Effector memory CD4-positive, alpha-beta T cell (primary cell): ENCODE measurements around the gene DDX6.
"Not testable (repeated sequence)": the region's sequence is repeated elsewhere in the genome, so short reads cannot be mapped to it uniquely, and the experiment has no call there.

Experiments used
- DNase-seq, 3 donors: peaks; one replicate each; pipeline ENCODE4 v3.0.0-alpha.2; 2020
- H3K27ac ChIP-seq: 2 replicates; pipeline ENCODE4 v1.7.0; 2013; ENCODE audit warnings: mild to moderate bottlenecking, low read length, moderate library complexity; ENCODE audit not compliant: insufficient read depth, poor library complexity, severe bottlenecking
- H3K27me3 ChIP-seq: replicated peaks from 2 replicates; pipeline ENCODE4 v1.7.0; 2013; ENCODE audit warnings: mild to moderate bottlenecking, low read length; ENCODE audit not compliant: insufficient read depth, control insufficient read depth, poor library complexity, severe bottlenecking
- H3K36me3 ChIP-seq: 2 replicates; pipeline ENCODE4 v1.7.0; 2013; ENCODE audit warnings: mild to moderate bottlenecking, low read length, moderate library complexity; ENCODE audit not compliant: control insufficient read depth, insufficient read depth
- H3K4me1 ChIP-seq: 2 replicates; pipeline ENCODE4 v1.7.0; 2013; ENCODE audit warnings: low read length, mild to moderate bottlenecking; ENCODE audit not compliant: control insufficient read depth, insufficient read depth, poor library complexity, severe bottlenecking
- H3K4me3 ChIP-seq: 2 replicates; pipeline ENCODE4 v1.7.0; 2013; ENCODE audit warnings: low read length, low read depth, mild to moderate bottlenecking; ENCODE audit not compliant: insufficient read depth, poor library complexity, severe bottlenecking
- H3K9me3 ChIP-seq: 2 replicates; pipeline ENCODE4 v1.7.0; 2013; ENCODE audit warnings: mild to moderate bottlenecking, low read length, moderate library complexity; ENCODE audit not compliant: control insufficient read depth

DDX6 gene

DNA sequence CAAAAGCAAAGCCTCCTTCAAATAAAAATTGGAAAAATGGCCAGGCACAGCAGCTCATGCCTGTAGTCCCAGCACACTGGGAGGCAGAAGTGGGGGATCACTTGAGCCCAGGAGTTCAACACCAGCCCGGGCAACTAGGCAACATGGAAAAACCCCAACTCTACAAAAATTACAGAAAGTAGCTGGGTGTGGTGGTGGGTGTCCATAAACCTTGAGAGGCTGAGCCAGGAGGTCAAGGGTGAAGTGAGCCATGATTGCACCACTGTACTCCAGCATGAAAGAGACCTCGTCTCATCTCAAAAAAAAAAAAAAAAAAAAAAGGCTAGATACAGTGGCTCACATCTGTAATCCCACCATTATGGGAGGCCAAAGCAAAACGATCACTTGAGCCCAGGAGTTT is 22.3 kb downstream of the DDX6 start:
- peaks cover 47% of the 10 kb centered on the region for H3K36me3 ChIP-seq
- H3K27me3 ChIP-seq, result no peaks in the 10 kb centered on the region
- H3K4me1 ChIP-seq, result peaks cover 16% of the 10 kb centered on the region
- no peak for DNase-seq
- no peak overlapping the region for H3K4me3 ChIP-seq
- no peak overlapping the region for H3K27ac ChIP-seq
- H3K9me3 ChIP-seq, result no peaks in the 10 kb centered on the region

DNA sequence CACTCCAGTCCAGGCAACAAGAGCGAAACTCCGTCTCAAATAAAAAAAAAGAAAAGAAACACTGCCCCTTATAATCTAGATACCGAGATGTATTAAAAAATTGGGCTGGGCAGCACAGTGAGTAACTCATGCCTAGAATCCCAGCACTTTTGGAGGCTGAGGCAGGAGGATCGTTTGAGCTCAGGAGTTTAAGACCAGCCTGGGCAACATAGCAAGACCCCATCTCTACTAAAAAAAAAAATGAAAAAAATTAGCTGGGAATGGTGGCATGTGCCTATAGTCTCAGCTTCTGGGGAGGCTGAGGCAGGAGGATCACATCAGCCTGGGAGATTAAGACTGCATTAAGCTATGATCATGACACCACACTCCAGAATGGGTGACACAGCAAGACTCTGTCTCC is 24.9 kb downstream of the DDX6 start:
- Histone ChIP-seq H3K4me1 (peaks cover 8% of the 10 kb centered on the region), H3K27ac (no peak overlapping the region), H3K9me3 (no peaks in the 10 kb centered on the region), H3K4me3 (no peak overlapping the region), H3K27me3 (no peaks in the 10 kb centered on the region), H3K36me3 (peaks cover 65% of the 10 kb centered on the region)
- DNase-seq, result no peak

DNA sequence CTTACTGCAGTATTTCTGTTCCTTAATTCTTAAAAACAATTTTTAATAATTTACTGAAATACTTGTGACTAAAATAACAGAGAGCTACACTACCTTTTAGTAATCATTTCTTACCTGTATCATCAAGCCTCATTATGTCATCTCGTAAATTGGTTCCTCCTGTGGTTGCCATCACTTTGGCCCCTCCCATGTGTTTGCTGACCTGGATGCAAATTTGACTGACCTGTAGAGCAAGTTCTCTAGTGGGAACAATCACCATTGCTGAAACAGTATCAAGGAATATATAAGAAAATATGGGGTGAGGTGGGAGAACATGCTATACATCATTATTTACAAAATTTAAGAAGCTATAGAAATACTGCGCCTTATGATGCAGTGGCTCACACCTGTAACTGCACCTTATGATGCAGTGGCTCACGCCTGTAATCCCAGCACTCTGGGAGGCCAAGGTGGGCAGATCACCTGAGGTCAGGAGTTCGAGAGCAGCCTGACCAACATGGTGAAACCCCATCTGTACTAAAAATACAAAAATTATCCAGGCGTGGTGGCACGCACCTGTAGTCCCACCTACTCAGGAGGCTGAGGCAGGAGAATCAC is 25.8 kb downstream of the DDX6 start:
- not testable (repeated sequence) for H3K27ac ChIP-seq, H3K9me3 ChIP-seq, H3K4me1 ChIP-seq, DNase-seq, H3K27me3 ChIP-seq, H3K4me3 ChIP-seq
- peaks cover 69% of the 10 kb centered on the region for H3K36me3 ChIP-seq

DNA sequence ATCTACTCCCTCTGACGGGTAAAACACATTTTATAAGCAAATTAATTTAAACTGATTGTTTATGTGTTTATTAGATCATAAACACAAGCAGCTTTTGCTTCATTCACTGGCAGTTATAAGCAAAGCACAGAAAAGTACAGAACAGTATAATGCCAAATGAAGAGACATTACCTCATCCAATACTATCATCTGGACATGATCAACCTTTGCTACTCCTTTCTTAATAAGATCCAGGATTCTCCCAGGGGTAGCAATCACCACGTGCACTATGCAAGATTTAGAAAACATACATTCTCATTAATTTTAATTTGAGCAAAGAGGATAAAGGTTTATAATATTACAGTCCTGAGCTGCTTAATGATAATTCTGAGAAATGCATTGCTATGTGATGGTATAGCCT is 27.9 kb downstream of the DDX6 start:
- no peak for DNase-seq
- peaks cover 84% of the 10 kb centered on the region for H3K36me3 ChIP-seq
- H3K27ac ChIP-seq, result no peak overlapping the region
- no peaks in the 10 kb centered on the region for H3K4me1 ChIP-seq
- H3K27me3 ChIP-seq, result no peaks in the 10 kb centered on the region
- H3K4me3 ChIP-seq, result no peak overlapping the region
- no peaks in the 10 kb centered on the region for H3K9me3 ChIP-seq

DNA sequence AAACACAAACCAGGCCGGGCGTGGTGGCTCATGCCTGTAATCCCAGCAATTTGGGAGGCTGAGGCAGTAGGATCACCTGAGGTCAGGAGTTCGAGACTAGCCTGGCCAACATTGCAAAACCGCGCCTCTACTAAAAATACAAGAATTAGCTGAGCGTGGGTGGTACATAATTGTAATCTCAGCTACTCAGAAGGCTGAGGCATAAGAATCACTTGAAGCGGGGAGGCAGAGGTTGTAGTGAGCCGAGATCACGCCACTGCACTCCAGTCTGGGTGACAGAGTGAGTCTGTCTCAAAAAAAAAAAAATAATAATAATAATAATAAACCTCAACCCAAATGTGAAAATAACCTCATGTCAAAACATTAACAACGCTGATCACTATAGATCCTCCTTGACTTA is 29.0 kb downstream of the DDX6 start:
- H3K36me3 ChIP-seq, result peaks cover 83% of the 10 kb centered on the region
- H3K9me3 ChIP-seq, result not testable (repeated sequence)

DNA sequence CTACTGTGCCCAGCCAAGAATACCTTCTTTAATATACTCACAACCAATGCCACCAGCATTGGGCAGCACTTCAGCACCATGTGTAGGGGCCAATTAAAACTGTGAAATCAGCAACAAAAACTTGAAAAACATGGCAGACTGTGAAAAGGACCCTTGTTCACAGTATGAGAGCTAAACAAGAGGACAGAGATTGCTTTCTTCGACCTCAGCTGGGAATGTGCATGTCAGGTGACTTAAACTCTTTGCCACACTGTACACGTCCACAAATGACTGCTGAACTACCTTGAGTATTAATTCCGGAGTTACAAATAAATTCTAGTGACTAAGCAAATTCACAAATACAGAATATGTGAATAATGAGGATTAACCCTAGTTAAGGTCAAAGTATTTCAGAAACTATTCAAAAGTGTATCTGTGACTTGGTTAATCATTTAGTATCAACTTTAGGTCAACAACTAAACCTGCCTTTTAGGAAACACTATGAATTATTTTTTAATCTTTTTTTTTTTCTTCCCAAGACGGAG is 33.0 kb downstream of the DDX6 start:
- Histone ChIP-seq H3K4me3 (no peak overlapping the region), H3K36me3 (peaks cover 93% of the 10 kb centered on the region), H3K27me3 (no peaks in the 10 kb centered on the region), H3K9me3 (no peaks in the 10 kb centered on the region), H3K4me1 (no peaks in the 10 kb centered on the region), H3K27ac (no peak overlapping the region)
- DNase-seq, result no peak

More for the DNA sequence above, 29.0 kb downstream of the DDX6 start:
- not testable (repeated sequence) for H3K27me3 ChIP-seq, H3K4me1 ChIP-seq, H3K27ac ChIP-seq, DNase-seq, H3K4me3 ChIP-seq

DNA sequence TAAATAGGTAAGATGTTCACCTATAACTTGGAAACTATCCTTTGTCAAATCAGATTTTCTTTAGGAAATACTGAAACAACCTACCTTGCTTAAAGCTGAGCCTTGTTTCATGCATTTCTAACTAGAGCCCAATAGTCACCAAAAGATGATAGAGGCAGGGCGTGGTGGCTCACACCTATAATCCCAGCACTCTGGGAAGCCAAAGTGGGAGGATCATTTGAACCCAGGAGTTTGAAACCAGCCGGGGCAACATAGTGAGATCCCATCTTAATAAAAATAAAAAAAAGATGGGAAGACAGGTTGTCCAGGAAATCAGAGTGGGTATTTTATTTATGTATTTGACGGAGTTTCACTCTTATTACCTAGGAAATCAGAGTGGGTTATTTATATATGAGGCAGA is 38.3 kb downstream of the DDX6 start:
- DNase-seq, result no peak
- Histone ChIP-seq H3K36me3 (peaks cover 87% of the 10 kb centered on the region), H3K4me1 (no peaks in the 10 kb centered on the region), H3K27ac (no peak overlapping the region), H3K9me3 (no peaks in the 10 kb centered on the region), H3K27me3 (no peaks in the 10 kb centered on the region), H3K4me3 (no peak overlapping the region)

DNA sequence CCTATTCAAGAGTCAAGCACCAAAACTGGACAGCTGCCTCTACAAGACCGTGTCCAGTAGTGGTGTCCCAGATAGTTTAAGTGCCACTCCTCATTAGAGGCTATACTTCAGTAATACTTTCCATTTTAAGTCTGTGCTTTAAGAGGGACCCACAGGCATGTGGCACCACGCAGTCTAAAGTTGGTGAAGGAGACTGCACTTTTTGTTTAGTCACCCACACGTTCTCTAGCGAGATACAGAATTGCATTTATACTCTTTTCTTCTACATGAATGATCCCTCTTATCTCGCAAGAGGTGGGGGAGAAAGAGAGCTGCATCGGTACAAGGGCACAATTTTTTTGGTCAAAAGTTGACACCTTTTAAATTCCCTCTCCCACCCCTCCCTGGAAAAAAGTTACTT is 41.5 kb downstream of the DDX6 start:
- no peak for DNase-seq
- H3K27ac ChIP-seq, result no peak overlapping the region

DNA sequence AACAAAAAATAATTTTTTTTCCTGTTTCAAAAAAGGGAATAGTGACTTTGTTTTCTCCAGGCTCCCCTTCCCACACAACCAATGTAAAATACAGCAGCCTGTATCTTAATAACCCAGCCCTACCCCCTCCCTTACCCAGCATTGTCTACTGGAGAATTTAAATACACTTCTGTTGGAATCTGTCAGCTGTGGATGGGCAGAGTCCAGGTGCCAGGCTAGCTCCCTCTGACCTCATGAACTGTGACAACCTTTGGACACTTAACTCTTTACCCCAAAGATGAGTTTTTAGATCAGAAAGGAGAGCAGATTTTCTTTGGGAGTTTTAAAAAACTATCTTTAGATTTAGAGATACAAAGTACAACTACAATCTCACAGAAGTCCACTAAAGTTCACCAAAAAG is 42.9 kb downstream of the DDX6 start:
- no peak overlapping the region for H3K27ac ChIP-seq
- H3K4me1 ChIP-seq, result no peaks in the 10 kb centered on the region
- H3K36me3 ChIP-seq, result peaks cover 46% of the 10 kb centered on the region
- DNase-seq, result no peak
- no peak overlapping the region for H3K4me3 ChIP-seq
- H3K27me3 ChIP-seq, result no peaks in the 10 kb centered on the region
- no peaks in the 10 kb centered on the region for H3K9me3 ChIP-seq

More for the DNA sequence above, 41.5 kb downstream of the DDX6 start:
- H3K4me1 ChIP-seq, result no peaks in the 10 kb centered on the region
- peaks cover 56% of the 10 kb centered on the region for H3K36me3 ChIP-seq
- H3K27me3 ChIP-seq, result no peaks in the 10 kb centered on the region
- H3K4me3 ChIP-seq, result no peak overlapping the region
- H3K9me3 ChIP-seq, result no peaks in the 10 kb centered on the region

DNA sequence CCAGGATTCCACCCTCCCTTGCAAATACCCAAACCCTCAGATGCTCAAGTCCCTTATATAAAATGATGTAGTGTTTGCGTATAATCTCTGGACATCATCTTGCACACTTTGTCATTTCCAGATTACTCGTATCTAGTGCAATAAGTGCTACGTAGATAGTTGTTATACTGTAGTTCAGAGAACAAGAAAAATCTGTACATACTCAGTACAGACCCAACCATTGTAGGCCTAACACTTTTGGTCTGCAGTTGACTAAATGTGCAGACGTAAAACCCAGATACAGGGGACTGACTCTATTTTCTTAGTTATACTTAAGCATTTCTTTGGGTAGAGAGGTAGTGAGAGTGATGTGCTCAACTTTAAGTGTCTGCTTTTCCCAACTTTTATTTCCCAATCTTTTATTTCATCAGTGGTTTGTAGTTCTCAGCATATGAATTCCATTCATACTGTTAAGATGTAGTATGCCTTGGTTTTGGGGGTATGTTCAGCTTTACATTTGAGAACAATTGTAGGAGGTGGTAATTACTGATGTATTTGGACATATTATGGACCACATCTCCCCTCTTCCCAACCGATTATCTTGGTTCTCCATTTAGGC is 43.9 kb downstream of the DDX6 start:
- H3K27ac ChIP-seq, result no peak overlapping the region
- no peaks in the 10 kb centered on the region for H3K27me3 ChIP-seq
- peaks cover 36% of the 10 kb centered on the region for H3K36me3 ChIP-seq
- H3K4me1 ChIP-seq, result no peaks in the 10 kb centered on the region
- H3K4me3 ChIP-seq, result no peak overlapping the region
- no peak for DNase-seq
- H3K9me3 ChIP-seq, result no peaks in the 10 kb centered on the region
